SK-N-SH (cell line): ENCODE measurements around the gene MDK. TPM values are rescaled to one million over a fixed set of nuclear protein-coding genes. Genes with fewer than 3 reads are reported as not detected.

Experiments
- CTCF ChIA-PET: fragments of 300-600, 350-600 bp; formaldehyde crosslinking; extraction: SDS; loops from one replicate; lab custom pipeline; 2021; lab: Yijun Ruan, JAX
- POLR2A ChIA-PET: fragments of 350-600 bp; sonication (Branson Sonifier 250); formaldehyde crosslinking; extraction: SDS; loops from one replicate; lab custom pipeline; 2020; ENCODE audit warnings: antibody characterized with exemption, inconsistent platforms; lab: Yijun Ruan, JAX
- DNase-seq: peaks from one replicate; pipeline ENCODE4 v3.0.0; 2012
- H2AFZ ChIP-seq: fragments of 200-600 bp; sonication (generic); 2 replicates; pipeline ENCODE4 v1.8.1; 2016; ENCODE audit warnings: antibody characterized with exemption, mild to moderate bottlenecking, low read depth
- H3F3A ChIP-seq: fragments of 200-600 bp; sonication (generic); replicated peaks from 2 replicates; pipeline ENCODE3; 2016; ENCODE audit warnings: antibody characterized with exemption, mild to moderate bottlenecking; ENCODE audit not compliant: insufficient read depth
- H3K27ac ChIP-seq, 2 experiments: fragments of 200-500 bp in 1 of 2; fragments of 200-600 bp in 1 of 2; sonication (Bioruptor generic) in 1 of 2; sonication (generic), shearing (Covaris generic) in 1 of 2; 2 replicates each; pipeline versions ENCODE4 v1.5.1 to v1.6.1; 2014 to 2016; ENCODE audit warnings: low read depth in 2 of 2, inconsistent platforms in 1 of 2, low read length in 1 of 2, mild to moderate bottlenecking in 1 of 2, mixed read lengths in 1 of 2
- H3K27me3 ChIP-seq: fragments of 200-600 bp; sonication (generic), shearing (Covaris generic); 2 replicates; pipeline ENCODE4 v1.6.1; 2016; ENCODE audit warnings: mixed run types; ENCODE audit not compliant: insufficient read depth
- H3K36me3 ChIP-seq, 2 experiments: fragments of 200-500 bp in 1 of 2; fragments of 200-600 bp in 1 of 2; sonication (Bioruptor generic) in 1 of 2; sonication (generic) in 1 of 2; replicated peaks in 1 of 2; 2 replicates each; pipeline versions ENCODE3 to v1.5.1; 2014 to 2016; ENCODE audit warnings: low read length in 1 of 2, mild to moderate bottlenecking in 1 of 2; ENCODE audit not compliant: insufficient read depth in 2 of 2, control insufficient read depth in 1 of 2
- H3K4me1 ChIP-seq, 2 experiments: fragments of 200-500 bp in 1 of 2; fragments of 200-600 bp in 1 of 2; sonication (Bioruptor generic) in 1 of 2; sonication (generic), shearing (Covaris generic) in 1 of 2; 2 replicates each; pipeline versions ENCODE4 v1.5.1 to v1.6.1; 2014 to 2016; ENCODE audit warnings: low read depth in 1 of 2, low read length in 1 of 2, mixed run types in 1 of 2; ENCODE audit not compliant: insufficient read depth in 2 of 2, control insufficient read depth in 1 of 2
- H3K4me2 ChIP-seq: fragments of 200-600 bp; sonication (generic), shearing (Covaris generic); 2 replicates; pipeline ENCODE4 v1.6.1; 2017; ENCODE audit warnings: mixed run types
- H3K4me3 ChIP-seq, 2 experiments: fragments of 200-500 bp in 1 of 2; fragments of 200-600 bp in 1 of 2; sonication (Bioruptor generic) in 1 of 2; sonication (generic), shearing (Covaris generic) in 1 of 2; 2 replicates each; pipeline versions ENCODE4 v1.5.1 to v1.8.1; 2014 to 2016; ENCODE audit warnings: low read depth in 2 of 2, inconsistent platforms in 1 of 2, low read length in 1 of 2, mild to moderate bottlenecking in 1 of 2, mixed read lengths in 1 of 2, moderate library complexity in 1 of 2
- H3K79me2 ChIP-seq: fragments of 200-600 bp; sonication (generic); 2 replicates; pipeline ENCODE4 v1.8.1; 2017; ENCODE audit warnings: mild to moderate bottlenecking; ENCODE audit not compliant: insufficient read depth
- H3K9ac ChIP-seq: fragments of 200-600 bp; sonication (generic); 2 replicates; pipeline ENCODE4 v1.6.1; 2017; ENCODE audit warnings: mixed run types
- H3K9me2 ChIP-seq: fragments of 200-600 bp; sonication (generic); 2 replicates; pipeline ENCODE4 v1.6.1; 2017; ENCODE audit warnings: mixed run types
- H3K9me3 ChIP-seq: fragments of 200-600 bp; sonication (generic); 2 replicates; pipeline ENCODE4 v1.6.1; 2017; ENCODE audit warnings: mixed run types, mild to moderate bottlenecking, moderate library complexity
- H4K20me1 ChIP-seq: fragments of 200-600 bp; sonication (generic); 2 replicates; pipeline ENCODE4 v1.6.1; 2017; ENCODE audit warnings: mild to moderate bottlenecking, mixed run types; ENCODE audit not compliant: insufficient read depth
- CTCF ChIP-seq: fragments of 200-600 bp; sonication (generic); IDR thresholded peaks from 2 replicates; pipeline ENCODE4 v1.6.1; 2017; ENCODE audit warnings: antibody characterized with exemption, mild to moderate bottlenecking, moderate library complexity
- FOXJ3 ChIP-seq: sonication (generic); formaldehyde crosslinking; IDR thresholded peaks from 2 replicates; pipeline ENCODE4 v1.5.1; 2020; ENCODE audit warnings: mild to moderate bottlenecking, missing genetic modification reagents
- FOXM1 ChIP-seq: IDR thresholded peaks from 2 replicates; pipeline ENCODE4 v1.4.0; 2012; ENCODE audit warnings: low read depth, mild to moderate bottlenecking
- GATA2 ChIP-seq: sonication (generic); formaldehyde crosslinking; IDR thresholded peaks from 2 replicates; pipeline ENCODE4 v1.5.0; 2020; ENCODE audit warnings: mild to moderate bottlenecking, missing genetic modification reagents
- MAX ChIP-seq: IDR thresholded peaks from 2 replicates; pipeline ENCODE4 v1.4.0; 2012; ENCODE audit warnings: low read depth
- MXI1 ChIP-seq: IDR thresholded peaks from 2 replicates; pipeline ENCODE4 v1.6.1; 2012; ENCODE audit warnings: mild to moderate bottlenecking, low read depth, low read length, improper control_type of control experiment
- RAD21 ChIP-seq: IDR thresholded peaks from 2 replicates; pipeline ENCODE4 v1.6.1; 2012; ENCODE audit warnings: mild to moderate bottlenecking, low read length
- REST ChIP-seq: IDR thresholded peaks from 2 replicates; pipeline ENCODE4 v1.6.1; 2012; ENCODE audit warnings: mild to moderate bottlenecking, low read depth, low read length, moderate library complexity
- SIN3A ChIP-seq: IDR thresholded peaks from 2 replicates; pipeline ENCODE4 v1.6.1; 2012; ENCODE audit warnings: low read depth, mild to moderate bottlenecking, low read length, moderate library complexity, borderline replicate concordance
- SMC3 ChIP-seq: IDR thresholded peaks from 2 replicates; pipeline ENCODE4 v1.6.1; 2012; ENCODE audit warnings: low read depth, low read length, improper control_type of control experiment
- WGBS: methylation state at CpG from one replicate; pipeline ENCODE4 v1.1.6; 2017; ENCODE audit warnings: low lambda C conversion rate; 5-methylcytosine and 5-hydroxymethylcytosine counted together
- polyA plus RNA-seq, 3 experiments: library from polyadenylated mRNA; depleted of rRNA; stranded (reverse); fragments of >200 nt; gene quantifications; 2 replicates each; pipeline ENCODE4 v1.2.3, GENCODE V29; 2012
- TF ChIP-seq, protein P1 (sequence below): IDR thresholded peaks from 2 replicates; pipeline ENCODE4; 2012

MDK gene
- polyA plus RNA-seq, 1 of the 3 experiments (the other 2 are of a cell fraction): 2,395 TPM

- Histone ChIP-seq H3K79me2 (no peaks in the 10 kb centered on the region), H4K20me1 (peaks cover 12% of the 10 kb centered on the region), H3K4me3 (no peak overlapping the region), H3K36me3 (peaks cover 0 to 8% of the 10 kb centered on the region in 2 experiments), H3K9ac (no peak overlapping the region), H3K9me3 (no peaks in the 10 kb centered on the region)
- DNase-seq: no peak
- TF ChIP-seq FOXJ3 (CRISPR knock-in tag) (no peak), MAX (no peak), MXI1 (no peak), GATA2 (CRISPR knock-in tag) (no peak), RAD21 (no peak), SIN3A (no peak), FOXM1 (no peak), SMC3 (no peak)
- TF ChIP-seq, all 33 proteins: peak for 0
- no peaks in the 10 kb centered on the region for H3K9me2 ChIP-seq
- H3K4me1 ChIP-seq: peaks cover 0 to 32% of the 10 kb centered on the region in 2 experiments; a peak in 2 of 4 replicates
- H3K27me3 ChIP-seq: peaks cover 15% of the 10 kb centered on the region
- H2AFZ ChIP-seq: no peak overlapping the region
- 70% methylated on average over 20 of the region's 24 CpGs for WGBS
- POLR2A ChIA-PET: no interaction called here
- CTCF ChIA-PET: interaction anchor here (0.7 to 7.6 kb wide), 32 partner anchors 13 to 230 kb away, joined by 3 to 204 read pairs (median 10); partner anchors contain the start of genes ATG13 and DGKZ
- H3K4me2 ChIP-seq: no peak overlapping the region
- H3F3A ChIP-seq: peaks cover 12% of the 10 kb centered on the region
- H3K27ac ChIP-seq: no peak overlapping the region
These were observed 6.6 kb downstream of the MDK start for GRCh38 chr11:46387919-46388618.

DNA sequence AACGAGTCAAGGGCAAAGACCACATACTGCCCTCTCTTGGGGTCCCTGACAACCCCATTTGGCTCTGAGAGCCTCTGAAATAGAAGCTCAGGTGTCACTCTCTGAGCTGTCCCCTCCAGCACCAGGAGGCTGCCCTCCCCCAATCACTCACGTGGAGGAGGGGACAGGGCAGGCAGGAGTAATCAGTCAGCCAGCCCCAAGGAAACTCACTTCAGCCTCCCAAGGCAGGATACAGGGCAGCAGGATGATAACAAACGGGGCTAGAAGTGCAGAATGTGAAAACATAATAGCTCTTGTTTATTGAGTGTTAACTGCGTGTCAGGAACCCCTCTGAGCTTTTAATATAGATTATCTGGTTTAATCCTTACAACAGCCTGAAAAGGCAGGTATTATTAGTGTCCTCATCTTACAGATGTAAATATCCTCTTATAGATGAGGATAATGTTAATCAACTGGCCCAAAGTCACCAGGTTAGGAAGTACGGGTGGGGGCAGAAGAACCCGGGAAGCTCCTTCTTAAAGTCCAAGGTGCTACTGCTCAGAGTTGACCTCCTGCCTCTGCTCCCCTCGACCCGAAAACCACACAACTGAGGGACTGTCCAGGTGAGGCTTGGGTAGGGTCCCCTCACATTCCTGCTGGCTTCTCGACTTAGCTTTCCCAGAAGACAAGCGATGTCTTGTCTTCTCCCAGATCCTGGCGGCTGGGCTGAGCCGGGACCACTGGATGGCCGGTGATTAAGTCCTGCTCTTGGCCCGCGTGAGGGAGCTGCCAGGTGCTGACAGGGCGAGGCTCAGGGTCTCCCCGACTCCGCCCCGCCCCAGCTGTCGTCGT is 7.4 kb downstream of the MDK start:
- Histone ChIP-seq H3K27me3 (peaks cover 15% of the 10 kb centered on the region), H3K4me3 (peak overlapping the region; percentile 53 to 71), H4K20me1 (peaks cover 18% of the 10 kb centered on the region), H3K4me2 (peak overlapping the region; percentile 88), H3F3A (peaks cover 17% of the 10 kb centered on the region), H3K9me2 (no peaks in the 10 kb centered on the region), H3K27ac (no peak overlapping the region), H3K79me2 (no peaks in the 10 kb centered on the region), H3K36me3 (peaks cover 0 to 3% of the 10 kb centered on the region in 2 experiments), H2AFZ (no peak overlapping the region), H3K9ac (no peak overlapping the region), H3K4me1 (peaks cover 0 to 27% of the 10 kb centered on the region in 2 experiments; a peak in 2 of 4 replicates), H3K9me3 (no peaks in the 10 kb centered on the region)
- DNase-seq: no peak
- peak; percentile 43; the same call in 1 of the 2 replicates for TF ChIP-seq REST
- TF ChIP-seq CTCF: no peak
- TF ChIP-seq, protein P1, sequence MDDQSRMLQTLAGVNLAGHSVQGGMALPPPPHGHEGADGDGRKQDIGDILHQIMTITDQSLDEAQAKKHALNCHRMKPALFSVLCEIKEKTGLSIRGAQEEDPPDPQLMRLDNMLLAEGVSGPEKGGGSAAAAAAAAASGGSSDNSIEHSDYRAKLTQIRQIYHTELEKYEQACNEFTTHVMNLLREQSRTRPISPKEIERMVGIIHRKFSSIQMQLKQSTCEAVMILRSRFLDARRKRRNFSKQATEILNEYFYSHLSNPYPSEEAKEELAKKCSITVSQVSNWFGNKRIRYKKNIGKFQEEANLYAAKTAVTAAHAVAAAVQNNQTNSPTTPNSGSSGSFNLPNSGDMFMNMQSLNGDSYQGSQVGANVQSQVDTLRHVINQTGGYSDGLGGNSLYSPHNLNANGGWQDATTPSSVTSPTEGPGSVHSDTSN: no peak
- ChIA-PET POLR2A (no interaction called here), CTCF (interaction anchor here (0.6 to 7.6 kb wide), 57 partner anchors 9 to 553 kb away, joined by 3 to 204 read pairs (median 6); partner anchors contain the start of genes DGKZ and MDK)
- WGBS: 13% methylated on average over 13 of the region's 21 CpGs
